IPS DF 19.7 (cell line): Measurements from ENCODE around the gene DYSF.

Experiments
- DNase-seq: peaks from one replicate; pipeline ENCODE4 v3.0.0-alpha.2; 2013; ENCODE audit warnings: low read depth, low spot score

The DYSF gene

DNA sequence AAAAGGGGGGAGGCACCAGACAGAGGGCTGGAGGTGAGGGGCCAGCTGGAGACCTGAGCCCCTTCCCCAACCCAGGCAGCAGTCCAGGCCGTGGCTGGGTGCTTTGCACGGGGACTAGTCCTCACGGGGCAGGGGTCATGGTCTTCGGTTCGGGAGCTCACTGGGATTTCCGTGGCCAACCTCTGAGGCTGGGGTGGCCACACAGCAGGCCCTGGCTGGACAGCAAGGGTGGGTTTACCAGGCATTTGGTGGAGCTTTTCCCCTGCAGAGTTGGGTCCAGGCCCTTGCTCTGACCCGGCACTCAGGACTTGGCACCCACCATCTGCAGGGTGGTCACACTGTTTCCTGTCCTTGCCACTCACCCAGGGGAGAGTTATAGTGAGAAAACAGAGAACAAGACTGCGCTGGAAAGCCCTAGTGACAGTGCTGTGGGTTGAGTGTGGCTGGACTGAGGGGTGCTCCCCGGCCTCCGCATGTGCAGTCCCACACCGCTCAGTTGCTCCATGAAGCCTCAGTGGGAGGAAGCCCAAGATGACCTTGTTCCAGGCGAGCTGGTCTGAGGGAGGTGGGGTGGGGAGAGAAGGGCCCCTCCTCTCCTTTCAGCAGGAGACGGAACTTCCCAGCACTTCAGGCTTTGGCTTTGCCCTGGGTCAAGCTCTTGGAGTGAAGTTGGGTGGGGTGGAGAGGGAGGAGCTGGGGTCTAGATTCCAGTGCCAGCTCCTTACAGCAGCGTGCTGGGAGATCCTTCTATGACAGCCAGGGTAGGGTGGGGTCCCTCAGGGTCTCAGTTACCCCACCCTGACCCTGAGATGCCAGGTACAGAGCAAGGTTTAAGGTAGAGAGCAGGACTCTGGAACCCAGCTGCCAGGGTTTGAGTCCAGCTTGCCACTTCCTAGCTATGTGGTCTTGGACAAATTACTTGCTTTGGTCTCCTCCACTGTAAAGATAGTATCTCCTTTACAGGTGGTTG, 219.8 kb downstream of the DYSF start:
- no peak for DNase-seq

DNA sequence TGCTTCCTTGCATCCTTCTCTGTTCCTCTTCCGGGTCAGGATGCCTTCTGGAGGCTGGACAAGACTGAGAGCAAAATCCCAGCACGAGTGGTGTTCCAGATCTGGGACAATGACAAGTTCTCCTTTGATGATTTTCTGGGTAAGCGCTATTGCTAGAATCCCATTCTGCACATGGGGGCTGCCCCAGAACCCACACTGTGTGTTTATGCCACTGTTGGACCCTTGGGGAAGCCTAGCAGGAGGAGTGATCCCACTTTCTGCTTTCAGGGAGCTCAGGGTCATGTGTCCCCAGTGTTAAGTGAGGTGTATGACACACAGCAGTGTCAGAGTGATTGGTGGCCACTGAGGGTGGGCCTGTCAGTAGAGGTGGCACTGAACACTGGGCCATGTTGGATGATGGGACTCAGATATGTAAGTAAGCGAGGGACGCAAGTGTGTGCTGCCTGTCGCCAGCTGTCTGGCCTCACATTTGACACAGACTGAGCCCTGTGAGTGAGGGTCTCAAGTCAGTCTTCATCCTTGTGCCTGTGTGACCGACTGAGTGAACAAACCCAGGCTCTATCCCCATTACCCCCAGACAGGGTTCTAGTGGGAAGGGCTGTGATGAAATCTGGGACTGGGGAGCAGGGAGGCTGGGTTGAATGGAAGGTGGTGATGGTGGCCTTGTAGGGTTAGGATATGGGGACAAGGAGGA, 220.9 kb downstream of the DYSF start:
- DNase-seq: no peak

DNA sequence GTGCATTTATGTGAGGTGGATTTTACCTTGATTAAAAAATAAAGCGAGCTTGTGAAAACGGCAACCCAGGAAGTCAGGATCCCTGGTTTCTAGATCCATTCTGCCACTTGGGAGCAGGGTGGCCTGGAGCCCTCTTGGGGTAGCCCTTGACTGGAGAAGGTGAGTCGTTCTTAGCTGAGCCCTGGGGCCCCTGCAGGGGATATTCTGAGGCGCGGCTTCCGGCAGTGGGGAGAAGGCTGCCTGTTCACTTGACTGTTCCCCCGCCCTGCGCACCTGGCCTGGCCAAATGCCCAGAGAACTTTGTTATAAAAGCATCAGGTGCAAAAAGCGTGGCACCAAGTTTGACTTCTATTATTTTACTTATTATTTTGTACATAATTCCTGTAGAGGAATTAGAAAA, 221.9 kb downstream of the DYSF start:
- DNase-seq: no peak

DNA sequence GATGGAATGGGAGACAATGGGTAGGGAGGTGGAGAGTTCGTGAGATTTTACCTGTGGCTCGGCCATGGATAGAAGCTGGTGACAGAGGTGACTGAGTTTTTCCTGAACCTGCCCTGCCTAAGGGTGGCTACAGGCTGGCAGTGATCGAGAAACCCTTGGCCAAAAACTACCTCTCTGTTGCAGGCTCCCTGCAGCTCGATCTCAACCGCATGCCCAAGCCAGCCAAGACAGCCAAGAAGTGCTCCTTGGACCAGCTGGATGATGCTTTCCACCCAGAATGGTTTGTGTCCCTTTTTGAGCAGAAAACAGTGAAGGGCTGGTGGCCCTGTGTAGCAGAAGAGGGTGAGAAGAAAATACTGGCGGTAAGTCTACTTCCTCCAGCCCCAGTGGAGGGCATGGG, 225.5 kb downstream of the DYSF start:
- DNase-seq: no peak

DNA sequence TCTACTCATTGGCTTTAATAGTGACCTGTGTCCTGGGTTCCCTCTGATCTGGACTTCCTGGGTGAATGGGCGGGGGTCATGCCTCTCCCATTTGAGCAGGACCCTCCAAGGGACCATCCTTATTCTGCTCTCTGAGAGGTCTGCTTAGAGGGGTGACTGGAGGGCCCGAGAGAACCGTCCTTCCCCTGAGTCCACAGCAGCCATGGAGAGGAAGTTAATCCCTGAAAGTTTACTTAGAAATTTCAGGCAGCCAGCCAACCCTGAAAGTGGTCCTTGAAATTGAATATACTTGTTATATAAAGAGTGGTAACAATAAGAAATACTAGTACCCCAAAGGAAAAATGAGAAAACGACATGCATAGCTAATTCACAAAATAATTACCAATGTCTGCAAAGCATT, 226.1 kb downstream of the DYSF start:
- DNase-seq: no peak

DNA sequence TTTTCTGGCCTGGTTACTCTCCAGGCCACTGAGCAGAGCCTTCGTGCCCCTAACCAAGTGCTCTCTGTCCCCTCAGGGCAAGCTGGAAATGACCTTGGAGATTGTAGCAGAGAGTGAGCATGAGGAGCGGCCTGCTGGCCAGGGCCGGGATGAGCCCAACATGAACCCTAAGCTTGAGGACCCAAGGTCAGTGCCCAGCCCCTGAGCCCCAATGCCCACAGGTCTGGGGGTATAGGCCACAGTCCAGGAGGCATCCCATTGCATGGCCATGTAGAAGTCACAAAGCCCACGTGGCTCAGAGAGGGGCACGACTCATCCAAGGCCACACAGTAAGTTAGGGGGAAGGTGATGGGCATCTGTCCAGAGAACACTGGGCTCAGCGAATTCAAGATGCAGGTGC, 227.6 kb downstream of the DYSF start:
- DNase-seq: no peak

GRCh38 chr2:71681626-71682025, 228.3 kb downstream of the DYSF start:
- DNase-seq: no peak

- DNase-seq: no peak
Observed at GRCh38 chr2:71682341-71682740, 229.0 kb downstream of the DYSF start.

- no peak for DNase-seq
Observed at GRCh38 chr2:71683070-71683469, 229.7 kb downstream of the DYSF start.

- no peak for DNase-seq
Observed at GRCh38 chr2:71683666-71684065, 230.3 kb downstream of the DYSF start.

- DNase-seq: no peak
Observed at GRCh38 chr2:71684226-71685072, 231.1 kb downstream of the DYSF start.

- no peak for DNase-seq
Observed at GRCh38 chr2:71685073-71685848, 231.9 kb downstream of the DYSF start.

DNA sequence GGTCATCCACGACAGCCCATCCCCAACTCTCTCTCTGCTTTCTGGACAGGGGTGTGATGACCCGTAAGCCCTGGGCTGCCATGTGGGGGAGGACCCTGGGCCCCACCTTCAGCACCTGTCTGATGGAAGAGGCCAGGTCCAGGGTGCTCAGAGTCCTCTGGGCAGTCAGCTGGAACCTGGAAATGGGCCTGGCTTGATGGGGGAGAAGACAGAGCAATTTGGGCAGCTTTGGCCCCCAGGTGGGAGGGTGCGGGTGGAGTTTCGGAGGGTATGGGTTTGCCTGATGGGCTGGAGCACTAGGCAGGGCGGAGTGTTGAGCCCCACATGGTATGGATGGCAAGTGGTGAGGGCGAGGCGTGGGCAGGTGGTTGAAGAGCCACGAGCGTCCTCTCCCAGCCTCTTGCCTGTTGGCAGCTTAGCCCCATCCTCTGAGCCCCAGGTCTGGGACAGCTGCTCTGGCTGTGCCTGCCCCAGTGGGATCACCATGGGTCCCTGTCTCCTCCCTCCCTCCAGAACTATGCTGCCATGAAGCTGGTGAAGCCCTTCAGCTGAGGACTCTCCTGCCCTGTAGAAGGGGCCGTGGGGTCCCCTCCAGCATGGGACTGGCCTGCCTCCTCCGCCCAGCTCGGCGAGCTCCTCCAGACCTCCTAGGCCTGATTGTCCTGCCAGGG, 232.7 kb downstream of the DYSF start:
- DNase-seq: no peak

DNA sequence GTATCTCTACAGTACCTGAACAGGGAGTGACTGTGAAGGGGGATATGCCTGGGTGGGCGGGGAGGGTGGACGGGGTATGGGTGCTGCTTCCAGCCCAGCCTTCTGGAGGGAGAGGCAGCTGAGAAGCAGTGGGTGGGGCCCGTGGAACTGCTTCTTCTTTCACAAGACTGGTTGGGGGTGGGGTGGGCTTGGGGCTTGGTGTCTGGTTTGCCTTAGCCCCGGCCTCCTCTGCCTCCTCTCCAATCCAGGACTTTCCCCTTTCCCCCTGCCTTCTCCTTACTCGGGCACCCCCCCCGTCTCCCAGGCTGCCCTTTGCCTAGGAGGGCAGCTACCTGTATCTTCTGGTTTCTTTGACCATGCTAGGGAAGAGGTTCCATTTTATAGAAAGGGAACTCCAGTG, 233.4 kb downstream of the DYSF start:
- DNase-seq: no peak

DNA sequence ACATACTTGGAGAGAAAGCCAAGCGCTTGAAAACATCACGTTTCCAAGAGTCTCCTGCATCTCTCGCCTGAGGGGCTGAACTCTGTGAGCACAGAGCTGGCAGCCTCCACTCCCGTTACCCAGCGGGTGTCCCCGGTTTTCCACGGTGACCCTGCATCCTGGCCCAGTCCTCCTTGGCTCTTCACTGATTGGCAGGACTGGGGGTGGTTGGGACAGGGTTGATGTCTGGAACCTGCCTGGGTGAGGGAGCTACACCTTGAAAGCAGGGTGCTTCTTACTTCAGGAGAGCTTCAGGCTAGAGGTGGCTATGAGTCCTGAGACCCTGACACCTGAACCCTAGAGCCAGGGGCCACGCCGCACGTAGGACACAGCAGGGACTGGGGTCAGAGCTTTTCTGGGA, 234.1 kb downstream of the DYSF start:
- DNase-seq: no peak

DNA sequence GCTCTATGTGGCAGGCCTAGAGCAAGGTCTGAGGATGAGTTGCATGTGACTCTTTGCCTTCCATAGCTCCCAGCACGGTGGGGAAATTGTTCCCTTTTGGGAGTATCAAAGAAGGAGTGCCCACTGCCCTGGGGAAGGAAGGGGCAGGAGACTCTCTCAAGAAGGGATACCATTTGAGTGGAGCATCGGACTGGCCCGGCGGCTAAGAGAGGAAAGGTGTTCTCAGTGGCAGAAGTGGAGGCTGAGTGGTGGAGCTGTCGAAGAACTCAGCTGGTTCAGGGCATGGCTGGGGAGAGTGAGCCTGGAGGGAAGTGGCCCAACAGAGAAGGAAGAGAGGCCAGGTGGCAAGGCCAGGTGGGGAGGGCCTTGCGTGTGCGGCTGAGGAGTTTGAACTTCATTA, 235.2 kb downstream of the DYSF start:
- no peak for DNase-seq

- no peak for DNase-seq
Observed at GRCh38 chr2:71689393-71689792, 236.0 kb downstream of the DYSF start.

- DNase-seq: no peak
Observed at GRCh38 chr2:71689968-71690834, 236.8 kb downstream of the DYSF start.

- no peak for DNase-seq
Observed at GRCh38 chr2:71690876-71691475, 237.6 kb downstream of the DYSF start.
